Coronary artery (tissue), 2 donors: ENCODE measurements around the gene GNPDA1.
"Not testable (repeated sequence)": the region's sequence is repeated elsewhere in the genome, so short reads cannot be mapped to it uniquely, and the experiment has no call there.

ENCODE experiments used
- DNase-seq: peaks from one replicate; pipeline ENCODE4 v3.0.0-alpha.2; 2017; ENCODE audit warnings: low spot score
- H3K27ac ChIP-seq, 2 donors: fragments of 200-600 bp; sonication (generic); one replicate each; pipeline ENCODE4 v1.5.1; 2016 to 2019
- H3K4me3 ChIP-seq: fragments of 200-600 bp; sonication (generic); 2 replicates; pipeline ENCODE4 v1.5.1; 2016; ENCODE audit warnings: mild to moderate bottlenecking, moderate library complexity
- CTCF ChIP-seq: fragments of 200-600 bp; sonication (generic); IDR thresholded peaks from one replicate; pipeline ENCODE4 v1.5.1; 2019; ENCODE audit warnings: antibody characterized with exemption

The GNPDA1 gene

DNA sequence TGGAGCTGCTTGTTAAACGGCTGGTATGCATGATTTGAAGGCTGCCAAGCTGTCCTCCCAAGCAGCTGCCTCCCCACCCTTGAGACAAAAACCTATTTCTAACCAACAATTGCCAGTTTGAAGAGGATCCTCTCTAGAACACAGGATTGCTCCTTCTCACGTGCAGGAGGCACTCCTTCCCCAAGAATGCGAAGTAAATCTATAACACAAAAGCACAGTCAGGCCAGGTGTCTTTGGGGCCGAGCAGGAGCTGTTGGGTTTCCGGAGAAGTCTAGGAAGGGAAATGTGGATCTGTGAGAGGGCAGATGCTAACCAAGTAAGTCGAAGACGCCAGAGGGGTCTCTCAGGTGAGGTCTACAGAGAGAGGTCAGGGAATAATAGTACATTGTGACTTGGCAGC, 35.4 kb upstream of the GNPDA1 start:
- no peak for TF ChIP-seq CTCF
- Histone ChIP-seq H3K4me3 (no peak overlapping the region), H3K27ac (no peak overlapping the region)
- no peak for DNase-seq

- no peak for DNase-seq
- Histone ChIP-seq H3K27ac (no peak overlapping the region), H3K4me3 (no peak overlapping the region)
- TF ChIP-seq CTCF = no peak
Measured at GRCh38 chr5:142046191-142046590, 33.4 kb upstream of the GNPDA1 start.

DNA sequence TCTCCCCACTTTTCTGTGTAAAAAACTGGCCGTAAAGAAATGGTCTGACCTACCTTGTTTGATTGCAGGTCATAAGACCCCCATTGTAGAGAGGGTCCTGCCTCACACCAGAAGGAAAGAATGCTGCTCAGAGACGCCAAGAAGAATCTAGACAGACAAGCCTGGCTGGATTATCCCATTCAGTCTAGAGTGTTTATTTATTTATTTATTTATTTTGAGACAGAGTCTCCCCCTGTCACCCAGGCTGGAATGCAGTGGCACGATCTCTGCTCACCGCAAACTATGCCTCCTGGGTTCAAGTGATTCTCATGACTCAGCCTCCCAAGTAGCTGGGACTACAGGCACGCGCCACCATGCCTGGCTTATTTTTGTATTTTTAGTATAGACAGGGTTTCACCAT, 28.1 kb upstream of the GNPDA1 start:
- not testable (repeated sequence) for DNase-seq, H3K4me3 ChIP-seq, H3K27ac ChIP-seq

GRCh38 chr5:142040285-142040684, 27.5 kb upstream of the GNPDA1 start:
- no peak overlapping the region for H3K4me3 ChIP-seq
- no peak for TF ChIP-seq CTCF
- DNase-seq = no peak
- no peak overlapping the region for H3K27ac ChIP-seq

DNA sequence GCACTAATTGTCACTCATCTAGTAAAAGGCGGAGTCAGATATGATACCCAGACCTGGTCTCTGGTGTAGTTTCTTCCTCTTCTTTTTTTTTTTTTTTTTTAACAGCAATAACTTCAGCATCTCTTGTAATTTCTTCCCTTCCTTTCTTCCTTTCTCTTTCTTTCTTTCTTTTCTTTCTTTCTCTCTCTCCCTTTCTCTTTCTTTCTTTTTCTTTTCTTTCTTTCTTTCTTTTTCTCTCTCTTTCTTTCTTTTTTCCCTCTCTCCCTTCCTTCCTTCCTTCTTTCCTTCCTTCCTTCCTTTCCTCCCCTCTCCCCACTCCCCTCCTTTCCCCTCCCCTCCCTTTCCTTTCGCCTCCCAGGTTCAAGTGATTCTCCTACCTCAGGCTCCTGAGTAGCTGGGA, 25.9 kb upstream of the GNPDA1 start:
- no peak for TF ChIP-seq CTCF
- Histone ChIP-seq H3K4me3 (no peak overlapping the region), H3K27ac (no peak overlapping the region)

DNA sequence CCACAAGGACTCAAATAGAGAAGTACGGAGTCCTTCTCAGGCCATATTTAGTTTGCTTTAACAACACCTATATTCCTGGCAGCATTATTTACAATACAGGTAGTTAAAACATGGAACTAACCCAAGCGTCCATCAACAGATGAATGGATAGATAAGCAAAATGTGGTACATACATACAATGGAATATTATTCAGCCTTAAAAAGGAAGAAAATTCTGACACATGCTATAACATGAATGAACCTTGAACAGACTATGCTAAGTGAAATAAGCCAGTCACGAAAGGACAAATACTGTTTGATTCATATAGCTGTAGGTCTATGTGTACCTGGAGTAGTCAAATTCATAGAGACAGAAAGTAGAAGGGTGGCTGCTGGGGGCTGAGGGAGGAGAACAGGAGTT, 24.8 kb upstream of the GNPDA1 start:
- DNase-seq, H3K27ac ChIP-seq, H3K4me3 ChIP-seq: not testable (repeated sequence)

More for the DNA sequence above, 25.9 kb upstream of the GNPDA1 start:
- no peak for DNase-seq

- DNase-seq = no peak
- Histone ChIP-seq H3K4me3 (no peak overlapping the region), H3K27ac (no peak overlapping the region)
- no peak for TF ChIP-seq CTCF
Measured at GRCh38 chr5:142036918-142037317, 24.1 kb upstream of the GNPDA1 start.

GRCh38 chr5:142034994-142035393, 22.2 kb upstream of the GNPDA1 start:
- Histone ChIP-seq H3K4me3 (no peak overlapping the region), H3K27ac (no peak overlapping the region)
- DNase-seq = no peak
- no peak for TF ChIP-seq CTCF

GRCh38 chr5:142033632-142034567, 21.1 kb upstream of the GNPDA1 start:
- not testable (repeated sequence) for H3K4me3 ChIP-seq, H3K27ac ChIP-seq, DNase-seq
